ENCODE results near the gene SBF2.
A peak's percentile ranks its signal among the peaks of the same experiment; 100 is the strongest.

The SBF2 gene

DNA sequence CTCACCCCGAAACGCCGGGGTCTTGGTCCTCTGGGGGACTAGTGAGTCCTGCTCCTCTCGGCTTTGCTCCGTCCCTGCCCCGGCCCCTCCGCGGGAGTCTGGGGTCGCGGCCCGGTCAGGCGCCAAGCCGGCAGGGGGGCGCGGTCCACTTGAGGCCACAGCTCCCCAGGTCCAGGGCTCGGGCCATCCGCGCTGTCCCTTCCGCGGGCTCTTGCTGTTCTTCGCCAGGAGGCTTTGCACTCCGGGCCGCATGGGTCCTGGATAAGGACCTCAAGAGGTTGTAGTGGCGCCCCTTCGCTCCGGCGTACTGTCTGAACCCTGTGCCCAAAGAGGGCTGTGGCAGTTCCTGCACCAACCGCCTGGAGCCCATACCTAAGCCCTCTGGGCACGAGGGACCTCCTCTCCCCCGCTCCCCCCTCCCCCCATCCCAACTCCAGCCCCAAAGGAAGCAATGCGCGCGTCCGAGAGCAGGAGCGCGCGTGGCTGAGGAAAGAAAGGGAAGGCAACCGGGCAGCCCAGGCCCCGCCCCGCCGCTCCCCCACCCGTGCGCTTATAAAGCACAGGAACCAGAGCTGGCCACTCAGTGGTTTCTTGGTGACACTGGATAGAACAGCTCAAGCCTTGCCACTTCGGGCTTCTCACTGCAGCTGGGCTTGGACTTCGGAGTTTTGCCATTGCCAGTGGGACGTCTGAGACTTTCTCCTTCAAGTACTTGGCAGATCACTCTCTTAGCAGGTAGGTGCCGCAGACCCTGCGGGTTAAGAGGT, 10.7 kb upstream of the SBF2 start, which contains the start of gene ADM:
ADM (plus strand) TSS at position 579 of the 767 bp plus-strand sequence. CDS start 628 bp downstream, outside the sequence.
- TF ChIP-seq, protein P1, sequence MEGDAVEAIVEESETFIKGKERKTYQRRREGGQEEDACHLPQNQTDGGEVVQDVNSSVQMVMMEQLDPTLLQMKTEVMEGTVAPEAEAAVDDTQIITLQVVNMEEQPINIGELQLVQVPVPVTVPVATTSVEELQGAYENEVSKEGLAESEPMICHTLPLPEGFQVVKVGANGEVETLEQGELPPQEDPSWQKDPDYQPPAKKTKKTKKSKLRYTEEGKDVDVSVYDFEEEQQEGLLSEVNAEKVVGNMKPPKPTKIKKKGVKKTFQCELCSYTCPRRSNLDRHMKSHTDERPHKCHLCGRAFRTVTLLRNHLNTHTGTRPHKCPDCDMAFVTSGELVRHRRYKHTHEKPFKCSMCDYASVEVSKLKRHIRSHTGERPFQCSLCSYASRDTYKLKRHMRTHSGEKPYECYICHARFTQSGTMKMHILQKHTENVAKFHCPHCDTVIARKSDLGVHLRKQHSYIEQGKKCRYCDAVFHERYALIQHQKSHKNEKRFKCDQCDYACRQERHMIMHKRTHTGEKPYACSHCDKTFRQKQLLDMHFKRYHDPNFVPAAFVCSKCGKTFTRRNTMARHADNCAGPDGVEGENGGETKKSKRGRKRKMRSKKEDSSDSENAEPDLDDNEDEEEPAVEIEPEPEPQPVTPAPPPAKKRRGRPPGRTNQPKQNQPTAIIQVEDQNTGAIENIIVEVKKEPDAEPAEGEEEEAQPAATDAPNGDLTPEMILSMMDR (conservative IDR thresholded peaks at IDR 0.05; ENCODE audit: low read depth, low read length) = peak; percentile 33
- H3K4me3 ChIP-seq (ENCODE audit: low read depth, low read length) = peak within 1 kb of the TSS; percentile 98
- peak; percentile 97 for DNase-seq (ENCODE audit: low read depth)

DNA sequence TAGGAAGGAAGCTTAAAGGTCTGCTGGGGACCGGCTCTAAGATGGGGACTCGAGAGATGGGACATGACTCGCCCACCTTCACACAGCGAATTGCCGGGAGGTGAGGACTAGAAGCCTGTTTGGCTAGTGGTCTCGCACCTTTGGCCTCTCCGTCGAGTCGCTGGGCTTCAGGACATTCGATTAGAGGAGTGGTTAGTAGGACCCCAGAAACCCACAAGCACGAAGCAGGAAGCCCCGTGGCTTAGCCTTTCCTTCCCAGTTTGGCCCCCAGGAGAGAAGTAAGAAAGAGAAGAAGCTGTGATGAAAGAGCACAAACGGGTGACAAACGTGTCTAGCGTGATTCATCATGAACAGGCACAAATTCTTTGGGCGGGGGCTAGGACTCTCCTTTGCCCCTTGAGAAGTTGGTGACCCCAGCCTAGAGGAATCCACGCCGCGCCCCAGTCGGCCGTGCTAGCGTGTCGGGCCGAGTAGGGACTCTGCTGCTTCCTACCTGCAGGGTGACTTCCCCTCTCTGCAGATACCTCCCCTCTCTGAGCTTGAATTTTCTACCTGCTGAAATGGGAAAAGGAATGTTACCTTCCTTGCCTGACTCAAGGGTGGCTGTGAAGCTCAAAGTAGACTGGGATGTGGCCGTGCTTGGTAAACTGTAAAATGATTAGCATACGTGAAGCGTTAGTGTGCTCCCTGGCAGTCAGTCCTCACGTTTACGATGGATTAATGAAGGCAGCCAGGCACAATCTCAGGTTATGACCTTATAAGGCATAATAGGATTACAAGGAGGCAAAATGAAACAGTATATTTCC, 9.7 kb upstream of the SBF2 start:
- peak; percentile 65 for DNase-seq (ENCODE audit: low read depth)
- TF ChIP-seq, protein P1 (conservative IDR thresholded peaks at IDR 0.05; ENCODE audit: low read depth, low read length) = no peak
- H3K4me3 ChIP-seq (ENCODE audit: low read depth, low read length) = peak overlapping the region; percentile 98

DNA sequence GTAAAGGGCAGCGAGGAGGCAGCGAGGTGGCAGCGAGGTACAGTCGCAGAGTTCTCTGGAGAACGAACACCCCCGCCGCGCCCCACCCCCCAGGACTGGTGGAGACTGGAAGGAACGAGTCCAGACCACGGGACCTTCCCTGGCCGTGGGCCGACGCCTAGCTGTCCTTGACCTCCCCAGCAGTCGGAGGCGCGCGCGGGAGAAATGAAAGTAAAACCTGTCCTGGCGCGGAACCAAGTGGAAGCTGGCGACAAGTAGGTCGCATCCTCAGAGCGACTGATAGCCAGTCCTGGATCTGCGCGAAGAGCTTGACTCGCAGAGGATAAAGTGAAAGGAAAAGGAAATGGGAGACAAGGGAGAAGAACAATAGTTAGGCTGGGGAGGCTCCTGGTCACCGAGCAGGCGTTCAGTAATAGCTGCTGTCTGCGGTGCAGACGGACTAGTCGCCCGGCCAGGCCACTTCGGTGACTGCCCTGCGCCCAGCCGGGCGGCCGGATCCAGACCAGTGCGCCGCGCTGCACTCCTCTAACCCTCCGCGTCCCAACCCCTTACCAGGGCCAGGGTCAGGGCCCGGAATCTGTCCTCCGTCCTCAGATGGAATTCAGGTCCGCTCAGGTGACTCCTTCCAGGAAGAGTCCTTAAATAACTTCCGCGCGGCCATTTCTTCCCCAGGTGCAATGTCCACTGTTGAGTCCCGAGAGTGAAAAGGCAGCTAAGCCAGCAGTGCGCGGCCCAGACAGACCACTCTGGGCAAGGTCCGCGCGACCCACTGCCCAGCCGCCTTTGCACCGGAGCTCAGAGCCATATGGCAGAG, 8.9 kb upstream of the SBF2 start:
- peak overlapping the region; percentile 98 for H3K4me3 ChIP-seq (ENCODE audit: low read depth, low read length)
- TF ChIP-seq, protein P1 (conservative IDR thresholded peaks at IDR 0.05; ENCODE audit: low read depth, low read length) = no peak
- peak; percentile 78 for DNase-seq (ENCODE audit: low read depth)

DNA sequence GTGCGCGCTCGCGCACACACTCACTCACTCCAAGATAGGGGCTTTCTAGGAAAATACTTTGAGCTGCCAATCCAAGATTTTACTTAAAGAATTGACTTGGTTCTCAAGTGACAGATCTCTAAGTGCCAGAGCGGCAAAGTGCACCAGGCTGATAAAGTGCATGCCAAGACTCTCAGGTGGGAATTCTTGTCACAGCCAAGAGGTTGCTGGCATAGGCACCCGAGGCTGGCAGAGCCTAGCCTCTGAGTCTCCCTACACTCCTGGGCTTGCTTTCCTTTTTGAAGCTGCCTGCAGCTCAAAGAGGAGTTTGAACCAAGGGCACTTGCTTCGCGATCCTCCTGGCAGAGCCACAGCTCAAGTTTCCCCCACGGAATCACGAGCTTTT, 8.3 kb upstream of the SBF2 start:
- TF ChIP-seq, protein P1 (conservative IDR thresholded peaks at IDR 0.05; ENCODE audit: low read depth, low read length) = no peak
- H3K4me3 ChIP-seq (ENCODE audit: low read depth, low read length) = peak overlapping the region; percentile 98
- DNase-seq (ENCODE audit: low read depth) = no peak

DNA sequence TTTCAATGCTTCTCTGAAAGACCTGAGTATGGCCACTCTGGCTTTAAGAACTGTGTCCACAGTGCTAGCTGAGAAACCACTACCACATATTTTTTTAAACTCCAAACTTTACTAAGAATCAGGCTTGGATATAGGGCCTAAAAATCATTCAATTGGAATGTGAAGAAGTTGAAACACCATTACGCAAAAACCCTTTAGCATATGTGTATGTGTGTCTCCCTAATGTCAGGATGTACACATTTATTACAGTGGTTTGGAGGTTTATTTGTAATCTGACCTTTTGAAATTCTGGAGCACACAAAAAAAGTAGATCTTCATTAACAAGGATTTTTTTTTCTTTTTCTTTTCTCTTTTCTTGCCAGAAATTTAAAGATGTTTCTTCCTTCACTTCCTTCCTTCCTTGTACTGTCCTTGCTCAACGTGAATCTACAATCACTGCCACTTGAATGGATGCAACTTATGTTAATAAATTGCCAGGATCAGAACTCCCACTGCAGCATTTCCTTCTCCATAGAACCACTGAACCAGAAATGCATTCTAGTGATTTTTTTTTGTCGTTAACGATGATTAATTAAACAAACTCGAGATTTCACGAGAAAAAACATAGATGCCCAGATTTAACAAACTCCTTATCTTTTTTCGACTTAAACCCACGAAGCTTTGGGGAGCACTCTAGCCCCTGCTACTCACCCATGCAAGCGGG, 7.8 kb upstream of the SBF2 start:
- TF ChIP-seq, protein P1 (conservative IDR thresholded peaks at IDR 0.05; ENCODE audit: low read depth, low read length) = no peak
- peak; percentile 87 for DNase-seq (ENCODE audit: low read depth)
- H3K4me3 ChIP-seq (ENCODE audit: low read depth, low read length) = peak overlapping the region; percentile 98

DNA sequence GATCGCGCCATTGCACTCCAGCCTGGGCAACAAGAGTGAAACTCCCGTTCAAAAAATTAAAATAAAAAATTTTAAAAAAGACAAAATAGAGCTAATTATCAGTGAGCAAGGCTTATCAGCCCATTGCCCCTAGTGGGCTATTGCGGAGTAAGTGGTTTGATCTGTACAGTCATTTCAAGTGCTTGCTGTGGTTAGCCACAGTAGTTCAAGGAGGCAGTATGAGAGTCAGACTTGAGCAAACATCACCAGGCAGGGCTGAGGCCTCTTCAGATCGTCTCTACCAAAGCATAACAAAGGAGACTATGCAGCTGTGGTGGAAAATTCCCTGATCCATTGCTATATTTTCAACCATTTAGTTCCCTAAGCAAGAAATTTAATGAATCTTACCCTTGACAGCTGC, 4.3 kb upstream of the SBF2 start:
- peak; percentile 98 for DNase-seq (ENCODE audit: low read depth)
- TF ChIP-seq, protein P1 (conservative IDR thresholded peaks at IDR 0.05; ENCODE audit: low read depth, low read length) = peak; percentile 54
- no peak overlapping the region for H3K4me3 ChIP-seq (ENCODE audit: low read depth, low read length)
